ENCODE measurements around the gene CEACAM1.

DNA sequence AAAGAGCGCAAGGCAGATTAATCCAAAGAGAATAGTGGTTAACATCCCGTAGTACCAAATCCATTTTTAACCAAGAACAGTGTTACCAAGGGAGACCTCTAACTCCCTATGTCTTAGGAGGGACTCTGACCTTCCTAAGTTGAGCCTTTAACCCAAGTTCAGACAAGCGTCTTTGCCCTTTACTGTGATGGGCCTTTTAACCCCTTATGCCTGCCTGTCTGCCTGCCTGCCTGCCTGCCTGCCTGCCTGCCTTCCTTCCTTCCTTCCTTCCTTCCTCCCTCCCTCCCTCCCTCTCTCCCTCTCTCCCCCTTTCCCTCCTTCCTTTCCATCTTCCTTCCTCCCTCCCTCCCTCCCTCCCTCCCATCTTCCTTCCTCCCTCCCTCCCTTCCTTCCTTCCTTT, 32.6 kb downstream of the CEACAM1 start:
- TF ChIP-seq, protein P1, sequence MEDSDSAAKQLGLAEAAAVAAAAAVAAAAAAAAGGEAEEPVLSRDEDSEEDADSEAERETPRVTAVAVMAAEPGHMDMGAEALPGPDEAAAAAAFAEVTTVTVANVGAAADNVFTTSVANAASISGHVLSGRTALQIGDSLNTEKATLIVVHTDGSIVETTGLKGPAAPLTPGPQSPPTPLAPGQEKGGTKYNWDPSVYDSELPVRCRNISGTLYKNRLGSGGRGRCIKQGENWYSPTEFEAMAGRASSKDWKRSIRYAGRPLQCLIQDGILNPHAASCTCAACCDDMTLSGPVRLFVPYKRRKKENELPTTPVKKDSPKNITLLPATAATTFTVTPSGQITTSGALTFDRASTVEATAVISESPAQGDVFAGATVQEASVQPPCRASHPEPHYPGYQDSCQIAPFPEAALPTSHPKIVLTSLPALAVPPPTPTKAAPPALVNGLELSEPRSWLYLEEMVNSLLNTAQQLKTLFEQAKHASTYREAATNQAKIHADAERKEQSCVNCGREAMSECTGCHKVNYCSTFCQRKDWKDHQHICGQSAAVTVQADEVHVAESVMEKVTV (CRISPR knock-in tag; IDR thresholded peaks at IDR 0.05): no peak
- no peak for TF ChIP-seq TAF15 (IDR thresholded peaks at IDR 0.05; ENCODE audit: low read depth, low read length)
- no peak for TF ChIP-seq SIN3B (IDR thresholded peaks at IDR 0.05; ENCODE audit: low read depth)

Measured in K562 (cell line).